Activated naive CD4-positive, alpha-beta T cell treated with anti-CD3 and anti-CD28 coated beads, Interleukin-2, amount 50 U/mL, for 72 hours (primary cell): ENCODE data around the gene TRIM14. TPM values are rescaled to one million over a fixed set of nuclear protein-coding genes. Genes with fewer than 3 reads are reported as not detected.
"Not testable (repeated sequence)": the region's sequence is repeated elsewhere in the genome, so short reads cannot be mapped to it uniquely, and the experiment has no call there.

ENCODE experiments used
- ATAC-seq, 2 donors: fragments of 150-1000 bp; cut with Tn5 transposase; 2 replicates each; pipeline ENCODE4 v1.10.0; 2021; ENCODE audit warnings: mild to moderate bottlenecking in 2 of 2, moderate library complexity in 2 of 2
- DNase-seq, 2 donors: peaks; one replicate each; pipeline ENCODE4 v3.0.0; 2021 to 2022; ENCODE audit warnings: low spot score in 2 of 2
- H3K27ac Mint-ChIP-seq, 2 donors: one replicate each; pipeline ENCODE4 v1.8.0; 2022; ENCODE audit warnings: mild to moderate bottlenecking in 2 of 2, mixed read lengths in 2 of 2
- H3K36me3 Mint-ChIP-seq, 2 donors: one replicate each; pipeline ENCODE4 v1.8.0; 2022; ENCODE audit warnings: mixed read lengths in 2 of 2
- H3K9me3 Mint-ChIP-seq, 2 donors: one replicate each; pipeline ENCODE4 v1.8.0; 2022; ENCODE audit warnings: mixed read lengths in 2 of 2
- total RNA-seq, 2 donors: library from RNA; stranded (reverse); gene quantifications; one replicate each; pipeline ENCODE4 v1.2.3, GENCODE V29; 2022

The TRIM14 gene
- total RNA-seq, 2 donors from 2014 or later = 37.3 to 59.3 TPM

- peaks cover 0 to 2% of the 10 kb centered on the region in 2 donors for H3K36me3 Mint-ChIP-seq
- ATAC-seq (no peak), DNase-seq (no peak)
- no peak overlapping the region for H3K27ac Mint-ChIP-seq
- H3K9me3 Mint-ChIP-seq = no peaks in the 10 kb centered on the region
Observed at GRCh38 chr9:98128316-98128715, 9.3 kb upstream of the TRIM14 start.

- H3K9me3 Mint-ChIP-seq = no peaks in the 10 kb centered on the region
- no peak for ATAC-seq
- no peak overlapping the region for H3K27ac Mint-ChIP-seq
- no peaks in the 10 kb centered on the region for H3K36me3 Mint-ChIP-seq
- DNase-seq = no peak
Observed at GRCh38 chr9:98127226-98127625, 8.2 kb upstream of the TRIM14 start.

GRCh38 chr9:98124637-98125426 lies 5.8 kb upstream of the TRIM14 start:
- Mint-ChIP-seq H3K9me3 (no peaks in the 10 kb centered on the region), H3K27ac (no peak overlapping the region), H3K36me3 (no peaks in the 10 kb centered on the region)
- DNase-seq (no peak), ATAC-seq (no peak)

- not testable (repeated sequence) for DNase-seq, ATAC-seq, H3K36me3 Mint-ChIP-seq, H3K9me3 Mint-ChIP-seq
- peak overlapping the region in 1 of 2 donors; percentile 23 for H3K27ac Mint-ChIP-seq
Observed at GRCh38 chr9:98124091-98124490, 5.1 kb upstream of the TRIM14 start.

GRCh38 chr9:98121058-98121457 lies 2.0 kb upstream of the TRIM14 start:
- Mint-ChIP-seq H3K27ac (peak overlapping the region in 1 of 2 donors; percentile 91), H3K9me3 (no peaks in the 10 kb centered on the region), H3K36me3 (peaks cover 19 to 22% of the 10 kb centered on the region in 2 donors)
- no peak for DNase-seq
- no peak for ATAC-seq

- Mint-ChIP-seq H3K9me3 (no peaks in the 10 kb centered on the region), H3K36me3 (peaks cover 19 to 22% of the 10 kb centered on the region in 2 donors), H3K27ac (peak overlapping the region; percentile 69 to 91)
- DNase-seq (no peak), ATAC-seq (no peak)
Observed at GRCh38 chr9:98120476-98120875, 1.5 kb upstream of the TRIM14 start.

- Mint-ChIP-seq H3K36me3 (peaks cover 19 to 22% of the 10 kb centered on the region in 2 donors), H3K9me3 (no peaks in the 10 kb centered on the region), H3K27ac (peak overlapping the region; percentile 82 to 91)
- DNase-seq (peak in 1 of 2 donors; percentile 35), ATAC-seq (peak; percentile 61 to 75)
Observed at GRCh38 chr9:98117984-98118639, 910 bp downstream of the TRIM14 start.

- Mint-ChIP-seq H3K36me3 (peaks cover 22 to 25% of the 10 kb centered on the region in 2 donors), H3K27ac (peak overlapping the region in 1 of 2 donors; percentile 91)
- not testable (repeated sequence) for H3K9me3 Mint-ChIP-seq, ATAC-seq, DNase-seq
Observed at GRCh38 chr9:98117097-98117496, 1.9 kb downstream of the TRIM14 start.

GRCh38 chr9:98109052-98109451 lies 10.0 kb downstream of the TRIM14 start:
- peak overlapping the region; percentile 90 to 97 for H3K27ac Mint-ChIP-seq
- peaks cover 0 to 4% of the 10 kb centered on the region in 2 donors for H3K9me3 Mint-ChIP-seq
- ATAC-seq (peak in 1 of 2 donors; percentile 8), DNase-seq (no peak)
- peaks cover 40 to 69% of the 10 kb centered on the region in 2 donors for H3K36me3 Mint-ChIP-seq

GRCh38 chr9:98108531-98109031 lies 10.4 kb downstream of the TRIM14 start:
- DNase-seq = peak in 1 of 2 donors; percentile 65
- H3K9me3 Mint-ChIP-seq = peaks cover 0 to 4% of the 10 kb centered on the region in 2 donors
- H3K27ac Mint-ChIP-seq = peak overlapping the region; percentile 90 to 97
- H3K36me3 Mint-ChIP-seq = peaks cover 40 to 73% of the 10 kb centered on the region in 2 donors
- peak; percentile 86 to 92 for ATAC-seq

GRCh38 chr9:98107926-98108325 lies 11.1 kb downstream of the TRIM14 start:
- no peak for ATAC-seq
- H3K9me3 Mint-ChIP-seq = peaks cover 0 to 4% of the 10 kb centered on the region in 2 donors
- H3K27ac Mint-ChIP-seq = peak overlapping the region; percentile 90 to 97
- peaks cover 40 to 73% of the 10 kb centered on the region in 2 donors for H3K36me3 Mint-ChIP-seq
- DNase-seq = no peak

GRCh38 chr9:98105006-98105405 lies 14.0 kb downstream of the TRIM14 start:
- Mint-ChIP-seq H3K9me3 (peaks cover 0 to 4% of the 10 kb centered on the region in 2 donors), H3K27ac (peak overlapping the region; percentile 73 to 83), H3K36me3 (peaks cover 35 to 54% of the 10 kb centered on the region in 2 donors)
- no peak for ATAC-seq
- no peak for DNase-seq

GRCh38 chr9:98104445-98104881 lies 14.6 kb downstream of the TRIM14 start:
- H3K36me3 Mint-ChIP-seq = peaks cover 34 to 48% of the 10 kb centered on the region in 2 donors
- H3K9me3 Mint-ChIP-seq = peaks cover 0 to 4% of the 10 kb centered on the region in 2 donors
- H3K27ac Mint-ChIP-seq = peak overlapping the region; percentile 73 to 96
- no peak for ATAC-seq
- DNase-seq = no peak

GRCh38 chr9:98101868-98102273 lies 17.2 kb downstream of the TRIM14 start:
- peak; percentile 71 to 74 for DNase-seq
- H3K27ac Mint-ChIP-seq = peak overlapping the region; percentile 17 to 87
- H3K9me3 Mint-ChIP-seq = peaks cover 0 to 4% of the 10 kb centered on the region in 2 donors
- H3K36me3 Mint-ChIP-seq = peaks cover 35 to 36% of the 10 kb centered on the region in 2 donors
- peak; percentile 97 to 98 for ATAC-seq

GRCh38 chr9:98101416-98101815 lies 17.6 kb downstream of the TRIM14 start:
- peaks cover 30 to 36% of the 10 kb centered on the region in 2 donors for H3K36me3 Mint-ChIP-seq
- ATAC-seq (peak in 1 of 2 donors; percentile 0), DNase-seq (no peak)
- H3K27ac Mint-ChIP-seq = peak overlapping the region; percentile 17 to 87
- peaks cover 0 to 4% of the 10 kb centered on the region in 2 donors for H3K9me3 Mint-ChIP-seq

- H3K36me3 Mint-ChIP-seq = peaks cover 21 to 29% of the 10 kb centered on the region in 2 donors
- H3K9me3 Mint-ChIP-seq = peaks cover 0 to 4% of the 10 kb centered on the region in 2 donors
Observed at GRCh38 chr9:98100456-98100855, 18.6 kb downstream of the TRIM14 start.

GRCh38 chr9:98099898-98100297 lies 19.1 kb downstream of the TRIM14 start:
- DNase-seq (no peak), ATAC-seq (no peak)
- Mint-ChIP-seq H3K27ac (peak overlapping the region; percentile 83 to 90), H3K36me3 (peaks cover 17 to 24% of the 10 kb centered on the region in 2 donors), H3K9me3 (peaks cover 0 to 4% of the 10 kb centered on the region in 2 donors)

More at GRCh38 chr9:98100456-98100855, 18.6 kb downstream of the TRIM14 start:
- peak overlapping the region in 1 of 2 donors; percentile 83 for H3K27ac Mint-ChIP-seq
- no peak for DNase-seq
- no peak for ATAC-seq
